ENCODE data around the gene ARHGAP23.

DNA sequence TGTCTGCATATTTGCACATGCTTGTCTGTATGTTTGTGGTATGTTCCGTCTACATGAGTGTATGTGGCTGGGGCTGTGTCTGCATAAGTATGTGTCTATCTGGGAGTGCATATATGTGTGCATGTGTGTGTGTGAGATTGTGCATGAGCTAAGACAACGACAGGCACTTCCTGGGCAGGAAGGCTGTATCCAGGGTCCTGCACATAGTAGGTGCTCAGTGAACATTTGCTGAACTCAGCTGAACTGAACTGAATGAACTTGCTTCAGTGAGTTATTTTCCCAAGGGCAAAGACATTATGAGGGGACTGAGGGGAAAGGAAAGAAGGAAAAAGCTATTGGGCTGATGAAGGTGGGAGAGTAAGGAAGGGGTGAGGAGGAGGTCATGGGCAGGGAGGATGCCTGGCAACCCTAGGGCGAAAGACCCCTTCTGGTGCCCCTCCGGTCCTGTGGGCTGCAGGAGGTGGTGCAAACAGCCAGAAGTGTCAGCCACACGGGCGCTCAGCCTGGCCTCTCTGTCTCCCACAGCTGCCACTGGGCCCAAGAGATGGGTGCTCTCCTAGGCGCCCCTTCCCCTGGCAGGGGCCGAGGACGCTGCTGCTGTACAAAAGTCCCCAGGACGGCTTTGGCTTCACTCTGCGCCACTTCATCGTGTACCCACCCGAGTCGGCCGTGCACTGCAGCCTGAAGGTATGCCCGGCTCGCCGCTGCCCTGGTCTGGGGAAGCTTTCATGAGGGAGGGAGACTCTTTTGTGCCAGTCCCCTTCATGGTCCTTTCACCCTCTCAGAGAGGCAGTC is 29.5 kb downstream of the ARHGAP23 start:
- no peak for TF ChIP-seq CTCF (IDR thresholded peaks at IDR 0.05; ENCODE audit: insufficient read depth, low read length, poor library complexity, severe bottlenecking)
- no peak for TF ChIP-seq EZH2phosphoT487 (conservative IDR thresholded peaks at IDR 0.05; ENCODE audit: low read length)
